GM19463 (cell line): ENCODE results near the gene RAB26.
"Not testable (repeated sequence)": the region's sequence is repeated elsewhere in the genome, so short reads cannot be mapped to it uniquely, and the experiment has no call there.

Experiments used
- ATAC-seq: cut with Tn5 transposase; IDR thresholded peaks from one replicate; pipeline ENCODE4 v1.9.1; 2021; ENCODE audit warnings: mild to moderate bottlenecking, moderate library complexity; ENCODE audit not compliant: unreplicated experiment

Gene RAB26, protein sequence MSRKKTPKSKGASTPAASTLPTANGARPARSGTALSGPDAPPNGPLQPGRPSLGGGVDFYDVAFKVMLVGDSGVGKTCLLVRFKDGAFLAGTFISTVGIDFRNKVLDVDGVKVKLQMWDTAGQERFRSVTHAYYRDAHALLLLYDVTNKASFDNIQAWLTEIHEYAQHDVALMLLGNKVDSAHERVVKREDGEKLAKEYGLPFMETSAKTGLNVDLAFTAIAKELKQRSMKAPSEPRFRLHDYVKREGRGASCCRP

DNA sequence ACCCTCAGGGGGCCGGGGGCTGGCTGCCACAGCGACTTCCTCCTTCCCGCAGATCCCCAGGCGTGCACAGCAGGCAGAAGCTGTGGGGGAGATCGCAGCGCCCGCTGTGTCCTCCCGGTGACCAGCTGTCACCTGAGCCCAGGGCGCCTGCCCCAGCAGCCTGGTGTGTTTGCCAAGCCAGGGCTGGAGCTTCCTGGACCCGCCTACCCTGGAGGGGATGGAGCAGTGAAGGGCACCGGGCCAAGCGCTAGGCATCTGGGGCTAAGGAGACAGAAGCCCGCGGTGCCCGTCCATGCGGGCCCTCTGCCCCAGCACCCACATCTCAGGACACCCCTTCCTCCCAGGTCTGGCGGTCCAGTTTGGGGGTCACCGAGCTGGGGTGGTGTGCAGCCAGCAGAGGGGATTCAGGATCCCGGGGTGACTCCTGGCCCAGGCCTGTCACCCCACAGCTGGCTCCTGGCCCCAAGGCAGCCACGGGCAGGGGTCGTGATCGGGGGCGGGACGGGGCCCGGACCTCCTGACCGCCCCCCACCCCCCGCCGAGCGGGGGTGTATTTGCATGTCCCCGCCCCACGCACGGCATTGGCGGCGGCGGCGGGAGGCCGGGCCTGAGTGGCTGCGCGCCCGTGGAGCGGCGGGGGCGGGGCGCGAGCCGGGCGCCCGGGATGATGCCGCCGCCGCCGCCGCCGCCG, at the start of gene RAB26:
RAB26 (plus strand) TSS at position 645 of the 691 bp plus-strand sequence. CDS start 159 bp downstream, outside the sequence.
- peak; percentile 43 for ATAC-seq

DNA sequence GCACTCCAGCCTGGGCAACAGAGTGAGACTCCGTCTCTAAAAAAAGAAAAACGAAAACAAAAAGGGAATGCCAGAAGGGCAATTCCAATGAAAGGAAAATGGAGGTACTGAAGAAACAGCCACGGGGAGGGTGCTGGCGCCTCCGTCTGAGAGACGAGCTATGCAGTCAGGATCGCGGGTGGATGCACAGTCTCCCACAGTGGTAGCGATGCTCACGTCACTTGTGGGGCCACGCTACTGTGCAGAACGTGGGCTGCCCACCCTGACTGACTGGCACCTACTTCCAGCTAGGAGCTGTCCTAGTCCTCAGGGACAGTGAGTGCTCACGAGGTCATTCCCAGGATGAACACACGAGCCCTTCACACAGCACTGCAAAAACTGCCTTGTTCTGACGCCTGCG, 46.8 kb upstream of the RAB26 start:
- not testable (repeated sequence) for ATAC-seq

DNA sequence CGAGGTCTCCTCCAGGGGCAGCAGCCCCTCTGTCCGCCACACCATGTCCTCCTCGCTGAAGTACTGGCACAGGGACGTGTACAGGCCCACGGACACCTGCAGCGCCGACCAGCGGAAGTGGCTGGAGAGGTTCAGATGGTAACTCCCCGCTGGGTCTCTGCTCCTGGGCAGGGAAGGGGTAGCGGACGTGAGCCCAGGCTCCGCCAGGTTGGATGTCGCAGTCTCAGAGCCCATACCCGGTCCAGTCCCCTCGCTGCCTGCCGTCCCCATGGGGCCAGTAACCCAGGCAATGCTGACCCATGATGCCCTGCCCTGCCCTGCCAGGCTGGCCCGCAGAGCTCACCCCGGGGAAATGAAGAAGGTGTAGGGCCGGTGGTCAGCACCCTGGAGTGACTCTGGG, 46.0 kb upstream of the RAB26 start:
- ATAC-seq = no peak

DNA sequence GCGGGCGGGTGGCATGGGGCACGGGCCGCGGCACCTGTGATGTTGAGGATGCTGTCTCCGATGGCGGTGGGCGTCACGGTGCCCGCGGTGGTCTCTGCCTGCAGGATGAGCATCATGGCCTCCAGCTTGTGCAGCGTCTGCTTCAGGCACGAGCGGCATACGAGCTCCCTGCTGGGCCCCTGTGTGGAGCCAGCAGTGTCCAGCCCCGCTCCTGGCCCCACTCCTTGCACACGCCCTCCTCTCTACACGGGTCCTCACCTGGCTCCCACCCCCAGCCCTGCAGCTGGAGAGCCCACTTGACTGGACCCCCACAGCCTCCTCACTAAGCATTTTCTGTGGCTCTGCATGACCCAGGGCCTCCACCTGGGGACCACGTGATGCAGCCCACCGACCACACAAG, 44.0 kb upstream of the RAB26 start:
- not testable (repeated sequence) for ATAC-seq

DNA sequence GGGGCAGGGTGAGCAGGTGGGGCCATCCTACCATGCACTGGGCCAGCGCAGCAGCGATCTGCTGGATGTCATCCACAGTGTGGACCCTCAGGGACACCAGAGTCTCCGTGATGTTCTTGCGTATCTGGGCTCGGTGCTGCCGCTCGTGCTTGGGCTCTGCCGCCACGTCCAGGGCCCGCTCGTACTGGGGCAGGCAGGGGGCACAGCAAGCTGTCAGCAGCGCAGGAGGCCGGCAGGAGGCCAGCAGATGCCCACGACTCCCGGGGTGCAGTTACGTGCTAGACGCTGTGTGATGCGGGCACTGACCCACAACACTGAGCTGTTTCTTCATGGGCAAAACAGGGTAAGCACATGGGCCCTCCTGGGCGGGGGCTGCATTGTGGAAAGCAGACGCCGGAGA, 43.1 kb upstream of the RAB26 start:
- not testable (repeated sequence) for ATAC-seq

DNA sequence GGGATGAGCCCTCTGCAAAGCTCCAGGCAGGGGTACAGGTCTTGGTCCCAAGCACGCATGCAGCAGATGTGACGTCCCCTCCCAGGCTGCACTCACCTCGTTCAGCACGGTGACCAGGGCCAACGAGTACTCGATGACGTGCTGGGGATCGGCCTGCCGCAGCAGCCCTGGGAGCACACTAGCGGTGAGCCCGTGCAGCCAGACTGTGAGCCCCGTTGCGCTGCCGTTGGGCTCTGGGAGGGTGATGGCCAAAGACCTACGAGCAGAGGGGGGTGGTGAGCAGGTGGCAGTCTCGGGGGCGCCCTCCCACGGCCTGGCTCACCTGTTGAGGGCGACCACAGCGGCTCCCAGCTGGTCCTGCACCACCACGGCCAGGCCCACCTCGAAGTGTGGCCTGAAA, 42.7 kb upstream of the RAB26 start:
- not testable (repeated sequence) for ATAC-seq

DNA sequence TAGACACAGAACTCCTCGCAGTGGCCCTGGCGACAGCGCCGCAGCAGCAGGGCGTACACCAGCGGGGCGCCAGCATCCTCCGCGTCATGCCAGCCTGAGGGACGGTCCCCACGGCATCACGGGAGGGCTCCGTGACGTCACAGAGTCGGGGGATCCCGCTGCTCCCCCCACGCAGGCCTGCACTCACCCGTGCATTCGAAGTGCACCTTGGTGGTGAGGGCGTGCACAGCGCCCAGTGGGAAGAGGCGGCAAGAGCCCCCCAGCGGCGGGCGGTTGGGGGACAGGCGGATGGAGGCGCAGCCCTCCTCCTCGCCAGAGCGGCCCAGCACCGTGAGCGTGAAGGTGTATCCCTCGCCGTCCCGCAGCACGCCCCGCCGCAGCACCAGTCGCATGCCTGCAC, 42.2 kb upstream of the RAB26 start:
- not testable (repeated sequence) for ATAC-seq

DNA sequence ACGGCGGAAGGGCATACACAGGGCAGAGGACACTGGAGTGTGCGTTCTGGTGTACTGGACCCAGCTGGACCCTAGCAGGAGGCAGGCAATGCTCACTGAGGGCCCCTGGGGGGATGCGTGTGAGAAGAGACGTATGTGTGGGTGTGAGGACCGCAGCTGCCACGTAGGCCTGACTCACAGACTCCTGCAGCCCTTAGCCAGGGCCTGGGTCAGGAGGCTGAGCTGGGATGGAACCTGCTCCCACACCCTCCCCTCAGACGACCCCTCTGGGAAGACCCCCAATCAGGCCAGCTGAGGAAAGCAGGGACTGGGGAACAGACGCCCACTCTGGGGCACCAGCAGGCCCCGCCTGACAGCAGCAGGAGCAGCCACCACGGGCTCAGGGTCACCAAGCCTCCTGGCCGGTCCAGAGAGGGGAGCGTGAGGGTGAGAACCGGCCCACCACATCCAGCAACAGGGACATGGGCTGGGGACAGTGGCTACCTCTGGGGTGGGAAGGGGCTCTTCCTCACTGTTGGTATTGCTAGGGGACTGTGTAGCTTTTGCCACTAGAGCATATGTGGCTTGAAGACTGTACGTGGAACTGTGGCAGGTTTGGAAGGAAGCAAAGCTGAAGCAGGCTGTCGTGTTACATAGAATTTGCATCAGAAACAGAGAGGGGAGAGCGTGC, 41.2 kb upstream of the RAB26 start:
- ATAC-seq = not testable (repeated sequence)

DNA sequence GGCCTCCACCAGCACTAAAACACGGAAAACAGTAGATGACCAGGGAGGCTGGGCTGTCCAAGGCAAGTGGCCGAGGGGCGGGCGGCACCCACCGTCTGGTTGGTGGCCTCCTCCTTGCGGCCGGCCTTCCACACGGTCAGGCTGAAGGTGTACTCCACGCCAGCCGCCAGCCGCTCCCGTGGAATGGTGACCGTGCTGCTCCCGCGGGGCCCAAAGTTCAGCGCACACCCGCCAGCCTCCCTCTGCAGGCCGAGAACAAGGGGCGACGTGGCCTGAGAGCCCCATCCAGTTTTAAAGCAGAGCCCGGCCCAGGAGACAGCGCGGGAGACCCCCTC, 40.7 kb upstream of the RAB26 start:
- not testable (repeated sequence) for ATAC-seq

DNA sequence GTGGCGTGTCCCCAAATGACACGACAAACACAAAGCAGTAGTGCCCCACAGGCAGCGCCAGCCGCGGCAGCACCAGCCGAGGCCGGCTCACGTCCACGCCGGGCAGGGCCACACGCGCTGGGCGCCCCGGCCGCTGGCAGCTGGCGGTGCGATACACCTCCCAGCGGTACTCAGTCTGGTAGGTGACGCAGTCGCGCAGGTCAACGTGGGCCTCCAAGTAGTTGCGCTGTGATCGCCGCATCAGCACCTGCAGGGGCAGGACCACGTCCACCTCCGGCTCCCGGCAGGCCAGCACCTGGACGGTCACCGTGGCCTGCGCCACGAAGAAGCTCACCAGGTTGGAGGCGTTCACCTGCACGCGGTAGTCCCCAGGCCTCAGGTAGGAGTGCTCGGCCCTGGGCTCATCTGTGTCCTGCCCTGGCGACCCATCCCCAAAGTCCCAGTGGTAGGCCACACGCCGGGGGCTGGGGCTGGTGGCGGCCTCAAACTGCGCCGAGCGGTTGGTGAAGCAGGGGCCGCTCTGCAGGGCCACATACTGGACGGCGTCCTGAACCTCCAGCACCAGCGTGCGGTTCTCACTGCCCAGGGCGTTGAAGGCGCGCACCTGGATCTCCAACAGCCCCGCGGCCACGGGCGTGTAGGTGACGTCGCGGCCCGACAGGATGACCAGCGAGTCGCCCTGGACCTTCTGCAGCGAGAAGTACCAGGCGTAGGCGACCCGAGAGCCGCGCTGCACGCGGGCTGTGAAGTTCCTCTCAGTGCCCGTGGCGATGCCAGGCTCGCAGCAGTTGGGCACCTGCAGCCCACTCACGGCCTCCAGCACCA, 39.8 kb upstream of the RAB26 start:
- ATAC-seq = not testable (repeated sequence)

DNA sequence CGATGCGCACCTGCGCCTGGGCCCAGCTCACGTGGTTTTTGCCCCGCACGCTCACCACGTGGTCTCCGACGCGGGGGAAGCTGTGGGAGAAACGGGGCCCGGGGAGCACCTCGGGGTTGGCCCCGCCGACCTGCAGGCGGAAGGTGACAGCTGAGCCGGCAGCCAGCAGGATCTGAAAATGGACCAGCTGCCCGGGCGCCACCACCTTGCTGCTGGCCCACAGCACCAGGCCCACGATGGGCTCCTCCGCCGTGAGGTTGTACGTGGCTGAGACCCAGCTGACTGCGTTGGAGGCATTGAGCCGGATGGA, 39.2 kb upstream of the RAB26 start:
- not testable (repeated sequence) for ATAC-seq

DNA sequence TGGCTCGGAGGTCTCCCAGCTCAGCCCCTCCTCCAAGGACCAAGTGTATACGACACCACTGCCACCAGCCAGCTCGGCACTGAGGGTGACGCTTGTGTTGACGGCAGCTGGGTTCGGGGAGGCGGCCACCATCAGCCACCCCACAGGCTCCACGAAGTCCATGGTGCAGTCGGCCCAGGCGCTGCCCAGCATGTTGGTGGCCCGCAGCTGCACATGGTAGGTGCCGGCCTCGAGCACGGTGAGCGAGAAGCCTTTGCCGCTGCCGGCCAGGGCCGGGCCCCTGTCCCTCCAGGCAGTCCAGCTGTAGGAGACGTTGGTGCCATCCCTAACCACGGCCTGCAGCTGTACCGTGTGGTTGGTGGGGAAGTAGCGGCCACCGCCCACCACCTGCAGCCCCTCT, 38.6 kb upstream of the RAB26 start:
- ATAC-seq = not testable (repeated sequence)

DNA sequence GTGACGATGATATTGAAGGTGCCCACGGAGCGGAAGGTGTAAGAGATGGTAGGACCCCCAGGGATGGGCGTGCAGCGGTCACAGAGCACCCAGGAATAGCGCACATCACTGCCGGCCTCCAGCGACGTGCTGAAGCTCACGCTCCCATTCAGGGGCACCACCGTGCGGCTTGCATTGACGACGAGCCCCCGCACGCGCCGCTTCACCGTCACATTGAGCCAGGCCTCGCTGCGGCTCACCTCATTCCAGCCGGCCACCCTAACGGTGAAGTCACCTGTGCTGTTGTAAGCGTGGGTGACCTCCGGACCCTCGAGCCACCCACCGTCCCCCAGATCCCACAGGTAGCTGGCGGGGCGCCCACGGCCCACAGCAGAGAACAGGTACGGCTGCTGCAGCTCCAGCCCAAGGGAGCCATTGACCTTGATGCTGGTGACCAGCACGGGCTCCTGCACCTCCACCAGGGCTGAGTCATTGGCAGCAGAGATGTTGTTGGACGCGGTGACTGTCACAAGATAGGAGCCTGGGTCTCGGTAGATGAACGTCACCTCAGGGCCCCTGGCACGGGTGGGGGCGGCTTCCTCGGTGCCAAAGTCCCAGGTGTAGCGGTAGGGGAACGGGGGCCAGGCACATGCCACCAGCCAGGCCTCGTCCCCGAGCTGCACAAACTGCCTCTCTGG, 38.0 kb upstream of the RAB26 start:
- not testable (repeated sequence) for ATAC-seq

DNA sequence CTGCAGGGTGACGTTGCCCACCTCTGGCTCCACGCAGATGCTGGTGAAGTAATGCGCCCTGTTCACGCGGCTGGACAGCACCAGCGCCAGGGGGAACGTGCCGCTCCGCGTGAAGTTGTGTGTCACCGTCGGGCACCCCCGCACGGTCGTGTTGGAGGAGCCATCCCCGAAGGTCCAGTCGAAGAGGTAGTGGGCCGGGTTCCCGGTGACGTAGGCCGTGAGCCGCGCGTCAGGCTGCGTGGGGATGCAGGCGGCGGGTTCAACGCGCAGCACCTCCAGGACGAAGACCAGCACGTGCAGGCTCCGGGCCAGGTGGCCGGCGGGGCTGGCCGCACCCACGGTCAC, 37.4 kb upstream of the RAB26 start:
- not testable (repeated sequence) for ATAC-seq

DNA sequence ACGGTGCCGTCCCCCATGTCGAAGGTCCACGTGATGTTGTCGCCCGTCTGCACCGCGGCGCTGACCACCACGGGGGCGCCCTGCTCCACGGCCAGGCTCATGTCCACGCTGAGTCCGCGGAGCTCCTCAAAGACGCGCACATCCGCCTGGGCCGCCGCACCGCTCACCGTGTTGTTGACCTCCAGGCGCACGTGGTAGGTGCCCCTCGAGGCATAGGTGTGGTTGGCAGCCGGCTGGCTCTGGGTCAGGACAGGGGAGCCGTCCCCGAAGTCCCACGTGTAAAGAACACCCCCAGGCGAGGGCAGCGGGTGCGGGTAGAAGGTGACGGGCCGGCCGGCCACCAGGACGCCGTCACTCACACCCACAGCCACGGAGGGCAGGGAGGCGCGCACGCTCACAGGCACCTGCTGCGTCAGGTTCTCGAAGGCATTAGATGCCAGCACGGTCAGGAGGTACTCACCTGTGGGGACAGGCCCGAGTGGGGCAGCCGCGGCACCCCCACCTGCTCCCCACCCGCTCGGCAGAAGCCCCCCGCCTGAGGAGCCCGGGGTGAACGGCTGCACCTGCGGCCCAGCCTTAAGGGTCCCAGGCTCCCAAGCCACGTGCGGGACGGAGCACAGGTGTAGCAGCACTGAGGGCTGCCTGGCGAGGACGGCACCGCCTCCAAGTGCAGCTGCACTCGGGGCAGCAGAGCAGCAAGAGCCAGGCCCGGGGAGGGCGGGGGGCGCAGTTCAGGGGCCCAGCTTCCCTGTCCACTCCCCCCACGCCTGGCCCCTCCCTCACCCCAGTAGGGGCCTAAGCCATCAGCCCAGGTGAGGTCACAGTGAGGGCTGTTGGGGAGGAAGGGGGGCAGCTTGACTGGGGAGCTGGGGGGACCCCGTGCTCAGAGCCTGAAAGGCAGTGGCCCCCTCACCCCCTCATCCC, 36.8 kb upstream of the RAB26 start:
- not testable (repeated sequence) for ATAC-seq

DNA sequence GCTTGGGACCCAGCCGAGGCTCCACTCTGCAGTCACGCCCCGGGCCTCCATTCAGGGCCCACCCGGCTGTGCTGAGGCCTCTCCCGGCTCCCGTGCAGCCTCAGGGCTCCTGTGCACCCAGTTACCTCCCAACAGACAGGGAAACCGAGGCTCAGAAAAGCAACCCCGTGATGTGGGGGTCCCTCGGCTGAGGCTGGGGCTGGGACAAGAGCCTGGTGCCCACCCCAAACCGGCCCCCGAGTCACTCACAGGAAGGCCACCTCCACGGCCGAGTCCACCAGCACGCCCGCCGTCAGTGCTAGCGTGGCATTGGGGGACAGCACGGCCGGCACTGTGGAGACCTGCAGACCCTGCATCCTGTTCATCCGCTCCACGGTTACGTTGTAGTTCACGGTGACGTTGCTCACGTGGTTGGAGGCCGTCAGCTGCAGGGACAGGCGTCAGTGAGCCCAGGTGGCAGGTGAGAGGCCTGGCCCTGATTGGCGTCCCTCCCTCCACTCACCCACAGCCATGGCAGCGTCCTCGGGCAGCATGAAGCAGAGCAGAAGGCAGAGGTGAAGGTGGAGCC, 35.8 kb upstream of the RAB26 start:
- ATAC-seq = not testable (repeated sequence)

DNA sequence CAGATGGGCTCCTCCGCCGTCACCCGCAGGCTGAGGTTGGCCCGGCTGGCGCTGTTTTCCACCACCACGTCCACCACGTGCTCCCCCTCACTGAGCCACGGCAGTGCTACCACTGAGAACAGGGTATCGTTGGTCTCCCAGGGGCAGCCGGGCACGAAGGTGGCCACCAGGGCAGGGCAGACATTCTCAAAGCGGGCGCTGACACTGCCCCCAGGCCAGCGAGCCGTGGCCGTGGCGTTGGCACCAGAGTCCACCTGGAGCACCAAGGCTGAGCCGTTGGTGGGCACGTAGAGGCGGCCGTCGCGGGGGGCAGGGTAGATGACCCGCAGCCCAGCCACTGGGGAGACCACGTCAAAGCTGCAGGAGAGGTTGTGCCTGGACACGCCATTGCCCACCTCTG, 34.2 kb upstream of the RAB26 start:
- not testable (repeated sequence) for ATAC-seq

DNA sequence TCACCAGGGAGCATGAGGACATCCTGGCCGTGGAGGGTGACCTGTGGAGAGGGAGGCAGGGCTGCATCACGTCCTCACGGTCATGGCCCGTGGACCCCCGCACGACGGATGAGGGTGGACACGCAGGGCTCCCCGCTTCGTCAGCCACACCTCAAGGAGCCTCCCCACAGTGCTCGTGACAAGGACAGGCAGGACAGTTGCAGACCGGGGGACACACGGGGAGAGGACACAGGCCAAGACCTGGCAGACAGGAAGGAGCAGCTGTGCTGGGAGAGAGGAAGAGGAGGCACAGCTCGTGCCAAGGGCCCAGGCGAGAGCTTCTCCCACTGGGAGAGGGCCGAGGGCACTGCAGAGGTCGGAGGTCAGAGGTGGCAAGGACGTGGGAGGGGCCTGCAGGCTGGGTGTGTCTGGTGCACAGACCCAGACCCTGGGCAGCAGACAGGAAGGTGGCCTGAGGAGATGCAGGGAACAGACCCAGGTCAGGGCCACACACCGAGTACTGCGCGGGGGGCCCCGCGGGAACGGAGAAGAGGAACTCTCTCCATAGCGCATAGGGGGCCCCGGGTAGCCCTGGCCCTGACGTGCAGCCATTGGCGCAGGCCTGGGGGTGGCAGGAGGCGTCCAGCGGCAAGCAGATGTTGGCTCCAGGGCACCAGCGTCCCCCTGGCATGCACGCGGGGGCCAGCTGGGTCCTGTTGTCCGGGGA, 33.4 kb upstream of the RAB26 start:
- not testable (repeated sequence) for ATAC-seq

DNA sequence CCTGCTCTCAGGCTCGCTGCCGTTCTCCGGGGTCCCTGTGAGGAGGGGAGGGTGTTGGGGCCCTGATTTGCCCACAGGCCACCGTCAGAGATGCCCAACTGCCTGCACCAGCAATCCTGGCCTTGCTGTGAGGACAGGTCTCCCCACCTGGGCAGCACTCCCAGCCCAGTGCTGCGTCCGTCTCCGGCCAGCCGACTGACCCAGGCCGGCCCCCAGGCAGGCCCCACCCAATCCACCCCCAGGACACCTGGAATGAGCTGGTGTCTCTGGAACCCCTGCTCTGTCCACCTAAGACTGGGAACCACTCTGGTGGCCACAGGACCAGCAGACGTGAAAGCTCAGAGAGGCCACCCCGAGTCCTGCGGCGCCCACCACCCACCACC, 32.8 kb upstream of the RAB26 start:
- no peak for ATAC-seq
